Keratinocyte (primary cell): Measurements from ENCODE around the gene SSR1.

Source experiments
- EZH2 ChIP-seq: IDR thresholded peaks from one replicate; pipeline ENCODE4 v1.6.1; 2012; ENCODE audit warnings: inconsistent platforms, mild to moderate bottlenecking, low read length, moderate library complexity
- TF ChIP-seq, protein P1 (sequence below), 3 experiments: IDR thresholded peaks in 1 of 3; conservative IDR thresholded peaks in 1 of 3; optimal IDR thresholded peaks in 1 of 3; 2 replicates in 2 of 3; 3 replicates in 1 of 3; pipeline versions ENCODE3 to v1.5.1; 2011; ENCODE audit warnings: low read length in 3 of 3, mild to moderate bottlenecking in 3 of 3, moderate library complexity in 2 of 3, control low read depth in 1 of 3, inconsistent platforms in 1 of 3; ENCODE audit not compliant: insufficient read depth in 2 of 3; ENCODE audit errors: extremely low read depth in 1 of 3

- TF ChIP-seq, protein P1, sequence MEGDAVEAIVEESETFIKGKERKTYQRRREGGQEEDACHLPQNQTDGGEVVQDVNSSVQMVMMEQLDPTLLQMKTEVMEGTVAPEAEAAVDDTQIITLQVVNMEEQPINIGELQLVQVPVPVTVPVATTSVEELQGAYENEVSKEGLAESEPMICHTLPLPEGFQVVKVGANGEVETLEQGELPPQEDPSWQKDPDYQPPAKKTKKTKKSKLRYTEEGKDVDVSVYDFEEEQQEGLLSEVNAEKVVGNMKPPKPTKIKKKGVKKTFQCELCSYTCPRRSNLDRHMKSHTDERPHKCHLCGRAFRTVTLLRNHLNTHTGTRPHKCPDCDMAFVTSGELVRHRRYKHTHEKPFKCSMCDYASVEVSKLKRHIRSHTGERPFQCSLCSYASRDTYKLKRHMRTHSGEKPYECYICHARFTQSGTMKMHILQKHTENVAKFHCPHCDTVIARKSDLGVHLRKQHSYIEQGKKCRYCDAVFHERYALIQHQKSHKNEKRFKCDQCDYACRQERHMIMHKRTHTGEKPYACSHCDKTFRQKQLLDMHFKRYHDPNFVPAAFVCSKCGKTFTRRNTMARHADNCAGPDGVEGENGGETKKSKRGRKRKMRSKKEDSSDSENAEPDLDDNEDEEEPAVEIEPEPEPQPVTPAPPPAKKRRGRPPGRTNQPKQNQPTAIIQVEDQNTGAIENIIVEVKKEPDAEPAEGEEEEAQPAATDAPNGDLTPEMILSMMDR (optimal IDR thresholded peaks at IDR 0.05 in 1 of 3, IDR thresholded peaks at IDR 0.05 in 1 of 3, conservative IDR thresholded peaks at IDR 0.05 in 1 of 3; ENCODE audit: extremely low read depth in 1 of 3, insufficient read depth in 2 of 3, low read length in 3 of 3), result no peak
- no peak for TF ChIP-seq EZH2
These were observed 3.9 kb upstream of the SSR1 start for GRCh38 chr6:7316658-7317533.
